Naive B cell (primary cell): ENCODE data around the gene IRF8. TPM values are rescaled to one million over a fixed set of nuclear protein-coding genes. Genes with fewer than 3 reads are reported as not detected.
"Not testable (repeated sequence)": the region's sequence is repeated elsewhere in the genome, so short reads cannot be mapped to it uniquely, and the experiment has no call there.

Source experiments
- ATAC-seq, 2 donors: fragments of 150-1000 bp; cut with Tn5 transposase; 2 replicates each; pipeline ENCODE4 v1.10.0; 2021; ENCODE audit warnings: low read depth in 2 of 2, mild to moderate bottlenecking in 2 of 2, moderate library complexity in 2 of 2
- DNase-seq: peaks from one replicate; pipeline ENCODE4 v3.0.0; 2022
- H3K27ac Mint-ChIP-seq, 6 donors: one replicate each; pipeline ENCODE4 v1.8.0; 2020 to 2022; ENCODE audit warnings: mild to moderate bottlenecking in 6 of 6, mixed read lengths in 6 of 6, moderate library complexity in 5 of 6, inconsistent platforms in 2 of 6
- H3K27me3 Mint-ChIP-seq, 3 donors: one replicate each; pipeline ENCODE4 v1.8.0; 2021 to 2022; ENCODE audit warnings: mixed read lengths in 3 of 3, mild to moderate bottlenecking in 1 of 3
- H3K36me3 Mint-ChIP-seq, 2 donors: one replicate each; pipeline ENCODE4 v1.8.0; 2020 to 2022; ENCODE audit warnings: mixed read lengths in 2 of 2, inconsistent platforms in 1 of 2, mild to moderate bottlenecking in 1 of 2
- H3K4me1 Mint-ChIP-seq, 3 donors: one replicate each; pipeline ENCODE4 v1.8.0; 2020 to 2022; ENCODE audit warnings: mixed read lengths in 3 of 3, inconsistent platforms in 1 of 3, mild to moderate bottlenecking in 1 of 3, moderate library complexity in 1 of 3
- H3K4me3 Mint-ChIP-seq, 8 donors: one replicate each; pipeline ENCODE4 v1.8.0; 2020 to 2022; ENCODE audit warnings: mild to moderate bottlenecking in 8 of 8, mixed read lengths in 8 of 8, moderate library complexity in 8 of 8, inconsistent platforms in 2 of 8
- H3K9me3 Mint-ChIP-seq, 7 donors: one replicate each; pipeline ENCODE4 v1.8.0; 2020 to 2022; ENCODE audit warnings: mixed read lengths in 7 of 7, mild to moderate bottlenecking in 5 of 7, inconsistent platforms in 2 of 7, moderate library complexity in 1 of 7
- polyA plus RNA-seq, 6 donors: library from polyadenylated mRNA; unstranded; fragments of 300-500 nt; fragmentation: Illumina TruSeq; gene quantifications; one replicate each; pipeline ENCODE4 v1.2.3, GENCODE V29; 2021; ENCODE audit warnings: low read depth in 6 of 6

IRF8 gene
- 100 to 1,000 TPM; 646 to 909 (median 752) TPM for polyA plus RNA-seq

- Mint-ChIP-seq H3K9me3 (no peaks in the 10 kb centered on the region), H3K4me1 (peaks cover 57 to 69% (median 64%) of the 10 kb centered on the region in 3 donors), H3K27me3 (no peaks in the 10 kb centered on the region), H3K27ac (peak within 1 kb of the TSS; percentile 95 to 100 (median 97)), H3K36me3 (peaks cover 24 to 25% of the 10 kb centered on the region in 2 donors), H3K4me3 (peak within 1 kb of the TSS; percentile 79 to 99 (median 95))
- DNase-seq (peak; percentile 89), ATAC-seq (peak; percentile 56 to 64)
These were observed at the start of gene IRF8 for GRCh38 chr16:85898521-85899442. Gene IRF8, plus strand, starts transcription at chr16:85899162. Its CDS starts 3,854 bp downstream, at chr16:85903016.

- ATAC-seq: no peak
- H3K4me3 Mint-ChIP-seq: no peak overlapping the region
- no peaks in the 10 kb centered on the region for H3K9me3 Mint-ChIP-seq
- no peak for DNase-seq
- H3K4me1 Mint-ChIP-seq: peaks cover 34 to 52% (median 44%) of the 10 kb centered on the region in 3 donors
- H3K27me3 Mint-ChIP-seq: peaks cover 8 to 25% (median 10%) of the 10 kb centered on the region in 3 donors
- peak overlapping the region in 1 of 6 donors; percentile 84 for H3K27ac Mint-ChIP-seq
- no peaks in the 10 kb centered on the region for H3K36me3 Mint-ChIP-seq
These were observed 49.6 kb upstream of the IRF8 start for GRCh38 chr16:85849388-85849787.

GRCh38 chr16:85850344-85850880 lies 48.5 kb upstream of the IRF8 start:
- Mint-ChIP-seq H3K4me1 (peaks cover 28 to 44% (median 41%) of the 10 kb centered on the region in 3 donors), H3K27ac (peak overlapping the region in 1 of 6 donors; percentile 54), H3K27me3 (peaks cover 0 to 19% (median 10%) of the 10 kb centered on the region in 3 donors), H3K4me3 (no peak overlapping the region), H3K36me3 (no peaks in the 10 kb centered on the region), H3K9me3 (no peaks in the 10 kb centered on the region)
- ATAC-seq (no peak), DNase-seq (no peak)

- Mint-ChIP-seq H3K27me3 (peaks cover 0 to 18% (median 10%) of the 10 kb centered on the region in 3 donors), H3K4me1 (peaks cover 28 to 47% (median 44%) of the 10 kb centered on the region in 3 donors), H3K9me3 (no peaks in the 10 kb centered on the region), H3K27ac (peak overlapping the region in 2 of 6 donors; percentile 38 to 63), H3K4me3 (no peak overlapping the region), H3K36me3 (no peaks in the 10 kb centered on the region)
- DNase-seq (no peak), ATAC-seq (no peak)
These were observed 47.8 kb upstream of the IRF8 start for GRCh38 chr16:85851034-85851785.

GRCh38 chr16:85853547-85854545 lies 45.1 kb upstream of the IRF8 start:
- Mint-ChIP-seq H3K4me3 (no peak overlapping the region), H3K4me1 (peaks cover 27 to 43% (median 36%) of the 10 kb centered on the region in 3 donors), H3K27ac (peak overlapping the region in 1 of 6 donors; percentile 42), H3K27me3 (peaks cover 0 to 2% (median 0%) of the 10 kb centered on the region in 3 donors), H3K9me3 (no peaks in the 10 kb centered on the region), H3K36me3 (no peaks in the 10 kb centered on the region)
- ATAC-seq (no peak), DNase-seq (no peak)

- ATAC-seq: no peak
- Mint-ChIP-seq H3K27ac (no peak overlapping the region), H3K4me1 (peaks cover 36 to 48% (median 45%) of the 10 kb centered on the region in 3 donors), H3K9me3 (no peaks in the 10 kb centered on the region), H3K36me3 (no peaks in the 10 kb centered on the region), H3K4me3 (no peak overlapping the region), H3K27me3 (peaks cover 0 to 8% (median 0%) of the 10 kb centered on the region in 3 donors)
- no peak for DNase-seq
These were observed 44.0 kb upstream of the IRF8 start for GRCh38 chr16:85854935-85855334.

GRCh38 chr16:85856079-85856478 lies 42.9 kb upstream of the IRF8 start:
- Mint-ChIP-seq H3K36me3 (no peaks in the 10 kb centered on the region), H3K4me3 (no peak overlapping the region), H3K4me1 (peaks cover 40 to 53% (median 51%) of the 10 kb centered on the region in 3 donors), H3K9me3 (no peaks in the 10 kb centered on the region), H3K27me3 (peaks cover 0 to 8% (median 0%) of the 10 kb centered on the region in 3 donors), H3K27ac (no peak overlapping the region)
- no peak for DNase-seq
- ATAC-seq: no peak

- DNase-seq: no peak
- H3K4me3 Mint-ChIP-seq: no peak overlapping the region
- H3K9me3 Mint-ChIP-seq: no peaks in the 10 kb centered on the region
- peaks cover 0 to 8% (median 0%) of the 10 kb centered on the region in 3 donors for H3K27me3 Mint-ChIP-seq
- ATAC-seq: peak in 1 of 2 donors; percentile 34
- H3K36me3 Mint-ChIP-seq: no peaks in the 10 kb centered on the region
- H3K4me1 Mint-ChIP-seq: peaks cover 40 to 58% (median 52%) of the 10 kb centered on the region in 3 donors
- no peak overlapping the region for H3K27ac Mint-ChIP-seq
These were observed 42.4 kb upstream of the IRF8 start for GRCh38 chr16:85856585-85856984.

GRCh38 chr16:85857406-85857805 lies 41.6 kb upstream of the IRF8 start:
- Mint-ChIP-seq H3K4me3 (no peak overlapping the region), H3K27me3 (peaks cover 0 to 8% (median 0%) of the 10 kb centered on the region in 3 donors), H3K9me3 (no peaks in the 10 kb centered on the region), H3K4me1 (peaks cover 45 to 62% (median 57%) of the 10 kb centered on the region in 3 donors), H3K27ac (peak overlapping the region in 2 of 6 donors; percentile 27 to 32), H3K36me3 (no peaks in the 10 kb centered on the region)
- DNase-seq (no peak), ATAC-seq (no peak)

GRCh38 chr16:85858571-85858970 lies 40.4 kb upstream of the IRF8 start:
- DNase-seq, ATAC-seq, H3K4me3 Mint-ChIP-seq, H3K36me3 Mint-ChIP-seq, H3K27me3 Mint-ChIP-seq, H3K9me3 Mint-ChIP-seq: not testable (repeated sequence)
- Mint-ChIP-seq H3K27ac (peak overlapping the region in 2 of 6 donors; percentile 26 to 72), H3K4me1 (peaks cover 39 to 56% (median 48%) of the 10 kb centered on the region in 3 donors)

- Mint-ChIP-seq H3K9me3 (no peaks in the 10 kb centered on the region), H3K36me3 (no peaks in the 10 kb centered on the region), H3K27ac (peak overlapping the region in 3 of 6 donors; percentile 42 to 72 (median 48)), H3K4me3 (no peak overlapping the region), H3K27me3 (peaks cover 0 to 8% (median 0%) of the 10 kb centered on the region in 3 donors), H3K4me1 (peaks cover 33 to 49% (median 42%) of the 10 kb centered on the region in 3 donors)
- ATAC-seq (peak in 1 of 2 donors; percentile 51), DNase-seq (no peak)
These were observed 39.8 kb upstream of the IRF8 start for GRCh38 chr16:85858984-85859817.
